Choroid plexus epithelial cell (primary cell): Measurements from ENCODE around the gene CTTNBP2NL.
A peak's percentile ranks its signal among the peaks of the same experiment; 100 is the strongest.

ENCODE experiments used
- DNase-seq: peaks from one replicate; pipeline ENCODE4 v3.0.0-alpha.2; 2010; ENCODE audit warnings: low read depth
- H3K4me3 ChIP-seq: 2 replicates; pipeline ENCODE4 v1.5.1; 2011; ENCODE audit warnings: low read depth, mild to moderate bottlenecking, control low read depth, low read length, moderate library complexity
- CTCF ChIP-seq: conservative IDR thresholded peaks from 2 replicates; pipeline ENCODE4 v1.5.1; 2011; ENCODE audit warnings: low read depth, mild to moderate bottlenecking, control low read depth, inconsistent platforms, low read length, moderate library complexity

Gene CTTNBP2NL, protein sequence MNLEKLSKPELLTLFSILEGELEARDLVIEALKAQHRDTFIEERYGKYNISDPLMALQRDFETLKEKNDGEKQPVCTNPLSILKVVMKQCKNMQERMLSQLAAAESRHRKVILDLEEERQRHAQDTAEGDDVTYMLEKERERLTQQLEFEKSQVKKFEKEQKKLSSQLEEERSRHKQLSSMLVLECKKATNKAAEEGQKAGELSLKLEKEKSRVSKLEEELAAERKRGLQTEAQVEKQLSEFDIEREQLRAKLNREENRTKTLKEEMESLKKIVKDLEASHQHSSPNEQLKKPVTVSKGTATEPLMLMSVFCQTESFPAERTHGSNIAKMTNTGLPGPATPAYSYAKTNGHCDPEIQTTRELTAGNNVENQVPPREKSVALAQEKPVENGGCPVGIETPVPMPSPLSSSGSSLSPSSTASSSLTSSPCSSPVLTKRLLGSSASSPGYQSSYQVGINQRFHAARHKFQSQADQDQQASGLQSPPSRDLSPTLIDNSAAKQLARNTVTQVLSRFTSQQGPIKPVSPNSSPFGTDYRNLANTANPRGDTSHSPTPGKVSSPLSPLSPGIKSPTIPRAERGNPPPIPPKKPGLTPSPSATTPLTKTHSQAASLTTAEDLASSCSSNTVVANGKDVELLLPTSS

DNA sequence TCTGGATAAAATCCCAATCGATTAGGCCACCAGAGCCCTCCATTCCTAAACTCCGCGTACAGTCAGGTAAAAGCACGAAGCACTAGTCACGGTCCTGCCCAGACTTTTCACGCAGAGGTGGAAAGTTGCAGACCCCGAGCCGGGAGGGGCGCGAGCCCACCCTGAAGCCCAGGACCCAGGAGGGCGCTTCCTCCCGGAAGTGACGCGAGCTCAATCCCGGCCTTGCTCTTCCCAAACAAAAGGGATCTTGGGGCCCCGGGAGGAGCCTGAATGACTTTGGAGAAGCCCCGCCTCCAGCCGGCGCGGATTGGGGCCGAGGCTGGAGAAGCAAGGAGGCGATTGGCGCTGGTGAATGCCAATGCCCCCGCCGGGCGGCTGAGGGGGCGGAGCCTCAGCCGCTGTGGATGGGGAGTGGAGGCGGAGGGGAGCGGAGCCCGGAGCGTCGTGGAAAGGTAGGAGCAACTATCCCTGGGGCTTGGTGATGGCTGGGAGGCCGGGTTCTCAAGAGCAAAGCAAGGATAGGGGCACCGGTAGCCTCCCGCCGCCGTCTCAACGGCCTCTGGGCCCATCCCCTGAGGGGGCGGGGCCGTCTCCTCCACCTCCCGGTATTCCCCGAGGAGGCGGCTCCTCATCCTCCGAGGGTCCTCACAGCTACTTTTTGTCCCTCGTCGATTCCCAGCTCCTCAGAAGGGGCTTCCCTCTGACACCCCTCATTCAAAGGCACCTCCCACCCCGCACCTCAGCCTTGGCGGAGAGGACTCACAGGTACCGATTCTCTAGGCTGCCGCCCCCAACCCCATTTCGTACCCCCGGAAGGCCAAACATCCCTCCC, at the start of gene CTTNBP2NL:
Gene CTTNBP2NL, plus strand, starts transcription at position 394 of the 832 bp plus-strand sequence. CDS start 19,952 bp downstream, outside the sequence.
- DNase-seq, result peak; percentile 92
- TF ChIP-seq CTCF, result no peak
- H3K4me3 ChIP-seq, result peak within 1 kb of the TSS; percentile 76

- no peak for DNase-seq
- no peak for TF ChIP-seq CTCF
These were observed 49.1 kb upstream of the CTTNBP2NL start for GRCh38 chr1:112346801-112347350.

DNA sequence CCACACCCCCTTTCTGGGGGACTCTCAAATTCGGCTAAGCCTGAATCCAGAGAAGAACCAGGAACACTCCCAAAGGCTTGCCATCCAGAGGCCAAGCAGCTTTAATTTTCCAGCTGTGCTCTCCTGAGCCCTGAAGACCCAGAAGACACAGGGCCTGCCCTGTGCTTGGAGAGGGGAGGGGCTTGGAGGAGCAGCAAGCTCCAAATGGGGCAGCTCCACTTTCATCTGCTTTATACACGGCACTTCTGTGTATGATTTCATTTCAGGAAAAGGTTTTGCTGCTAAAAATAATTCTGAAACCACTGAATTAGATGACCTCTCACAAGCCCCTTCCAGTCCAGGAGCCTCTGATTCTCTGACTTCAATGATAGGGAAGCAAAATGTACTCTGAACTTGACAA, 39.2 kb upstream of the CTTNBP2NL start:
- no peak overlapping the region for H3K4me3 ChIP-seq
- TF ChIP-seq CTCF, result no peak
- no peak for DNase-seq

More at GRCh38 chr1:112346801-112347350, 49.1 kb upstream of the CTTNBP2NL start:
- no peak overlapping the region for H3K4me3 ChIP-seq

DNA sequence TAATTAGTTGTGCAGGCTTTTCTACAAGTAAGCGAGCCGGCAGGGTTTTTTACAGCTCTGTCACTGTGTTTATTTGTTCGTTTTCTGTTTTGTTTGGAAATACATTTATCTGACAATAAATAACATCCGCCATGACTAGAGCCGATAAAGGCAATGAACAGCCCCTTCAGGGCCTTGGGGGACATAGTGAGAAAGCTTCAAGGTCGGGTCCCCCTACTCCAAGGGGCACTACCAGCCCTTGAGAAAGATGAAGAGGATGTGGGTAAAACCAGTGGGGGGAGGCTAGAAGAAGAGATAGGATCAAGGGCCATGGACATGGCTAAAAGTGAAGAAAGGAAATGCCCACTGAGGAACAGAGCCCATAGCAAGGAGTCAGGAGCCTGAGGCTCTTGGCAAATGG, 38.5 kb upstream of the CTTNBP2NL start:
- no peak for DNase-seq
- no peak for TF ChIP-seq CTCF

GRCh38 chr1:112358061-112358770, 37.8 kb upstream of the CTTNBP2NL start:
- H3K4me3 ChIP-seq, result no peak overlapping the region
- peak; percentile 51 for DNase-seq
- no peak for TF ChIP-seq CTCF

More for the DNA sequence above, 38.5 kb upstream of the CTTNBP2NL start:
- H3K4me3 ChIP-seq, result no peak overlapping the region

- H3K4me3 ChIP-seq, result no peak overlapping the region
- peak; percentile 91 for TF ChIP-seq CTCF
- peak; percentile 80 for DNase-seq
These were observed 37.1 kb upstream of the CTTNBP2NL start for GRCh38 chr1:112358798-112359408.
